ENCODE measurements around the gene EXT2.

The EXT2 gene

GRCh38 chr11:44285756-44286155 lies 190.3 kb downstream of the EXT2 start:
- H3K27me3 ChIP-seq (ENCODE audit: control insufficient read depth, insufficient read depth, low read length) = peaks cover 3% of the 10 kb centered on the region
- no peak overlapping the region for H3K9ac ChIP-seq (ENCODE audit: low read length)
- no peaks in the 10 kb centered on the region for H3K4me1 ChIP-seq (ENCODE audit: control insufficient read depth, insufficient read depth, low read length)
- H3K36me3 ChIP-seq (ENCODE audit: control insufficient read depth, insufficient read depth, low read length) = no peaks in the 10 kb centered on the region
- H3K9me3 ChIP-seq (ENCODE audit: control insufficient read depth, low read length) = no peaks in the 10 kb centered on the region
- no peak overlapping the region for H3K4me3 ChIP-seq (ENCODE audit: low read length)

DNA sequence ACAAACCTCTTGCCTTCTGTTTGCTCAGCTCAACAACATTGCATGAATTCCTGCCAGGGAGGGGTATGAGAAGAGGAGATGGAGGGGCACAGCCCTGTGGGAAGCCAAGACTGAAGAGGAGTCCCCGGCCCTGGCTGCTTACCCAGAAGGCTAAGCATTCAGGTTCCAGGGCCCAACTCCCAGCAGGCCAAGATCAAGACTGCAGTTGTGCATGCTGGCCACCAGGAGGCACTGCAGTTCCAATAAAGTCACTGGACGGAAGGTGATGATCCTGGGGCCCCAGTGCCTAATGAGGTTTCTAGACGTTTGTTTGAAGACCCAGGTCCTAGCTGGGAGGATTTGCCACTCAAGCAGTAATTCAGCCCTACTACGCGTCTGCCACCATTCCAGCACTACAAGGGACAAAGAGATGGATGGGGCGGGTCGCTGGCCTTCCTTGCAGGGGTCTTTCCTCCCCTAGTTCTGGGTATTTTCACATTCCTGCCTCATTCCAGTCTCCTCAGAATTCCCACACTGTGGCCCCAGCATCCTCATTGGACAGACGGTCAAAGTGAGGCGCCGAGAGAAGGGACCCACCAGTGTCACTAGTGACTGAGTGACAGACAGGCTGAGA lies 190.9 kb downstream of the EXT2 start:
- no peak overlapping the region for H3K4me3 ChIP-seq (ENCODE audit: low read length)
- H3K27me3 ChIP-seq (ENCODE audit: control insufficient read depth, insufficient read depth, low read length) = peaks cover 3% of the 10 kb centered on the region
- H3K9me3 ChIP-seq (ENCODE audit: control insufficient read depth, low read length) = no peaks in the 10 kb centered on the region
- H3K36me3 ChIP-seq (ENCODE audit: control insufficient read depth, insufficient read depth, low read length) = no peaks in the 10 kb centered on the region
- H3K4me1 ChIP-seq (ENCODE audit: control insufficient read depth, insufficient read depth, low read length) = no peaks in the 10 kb centered on the region
- H3K9ac ChIP-seq (ENCODE audit: low read length) = no peak overlapping the region

GRCh38 chr11:44286911-44287310 lies 191.4 kb downstream of the EXT2 start:
- Histone ChIP-seq H3K27me3 (ENCODE audit: control insufficient read depth, insufficient read depth, low read length) (peaks cover 3% of the 10 kb centered on the region), H3K4me3 (ENCODE audit: low read length) (no peak overlapping the region), H3K36me3 (ENCODE audit: control insufficient read depth, insufficient read depth, low read length) (no peaks in the 10 kb centered on the region), H3K9ac (ENCODE audit: low read length) (no peak overlapping the region), H3K4me1 (ENCODE audit: control insufficient read depth, insufficient read depth, low read length) (no peaks in the 10 kb centered on the region), H3K9me3 (ENCODE audit: control insufficient read depth, low read length) (no peaks in the 10 kb centered on the region)

GRCh38 chr11:44288133-44288526 lies 192.7 kb downstream of the EXT2 start:
- Histone ChIP-seq H3K9me3 (ENCODE audit: control insufficient read depth, low read length) (no peaks in the 10 kb centered on the region), H3K36me3 (ENCODE audit: control insufficient read depth, insufficient read depth, low read length) (no peaks in the 10 kb centered on the region), H3K9ac (ENCODE audit: low read length) (no peak overlapping the region), H3K4me1 (ENCODE audit: control insufficient read depth, insufficient read depth, low read length) (no peaks in the 10 kb centered on the region), H3K27me3 (ENCODE audit: control insufficient read depth, insufficient read depth, low read length) (peaks cover 3% of the 10 kb centered on the region), H3K4me3 (ENCODE audit: low read length) (no peak overlapping the region)

DNA sequence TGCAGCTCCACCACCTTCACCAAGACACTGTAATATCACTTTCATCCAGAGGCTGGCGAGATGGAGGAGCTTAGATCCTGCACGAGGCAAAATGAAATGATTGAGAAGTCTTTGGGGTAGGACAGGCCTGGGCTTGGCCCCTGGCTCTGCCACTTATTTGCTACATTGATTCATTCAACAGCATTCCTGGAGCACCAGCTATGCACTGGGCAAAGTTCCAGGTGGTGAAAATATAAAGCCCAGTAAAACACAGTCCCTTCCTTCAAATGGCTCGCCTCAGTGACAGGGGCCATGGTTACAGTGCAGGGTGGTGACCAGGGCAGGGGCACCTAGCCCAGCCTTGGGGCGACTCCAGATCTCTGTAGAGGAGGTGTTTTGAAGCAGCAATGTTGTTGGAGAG lies 194.7 kb downstream of the EXT2 start:
- Histone ChIP-seq H3K9me3 (ENCODE audit: control insufficient read depth, low read length) (no peaks in the 10 kb centered on the region), H3K36me3 (ENCODE audit: control insufficient read depth, insufficient read depth, low read length) (no peaks in the 10 kb centered on the region), H3K9ac (ENCODE audit: low read length) (no peak overlapping the region), H3K27me3 (ENCODE audit: control insufficient read depth, insufficient read depth, low read length) (peaks cover 8% of the 10 kb centered on the region), H3K4me3 (ENCODE audit: low read length) (no peak overlapping the region), H3K4me1 (ENCODE audit: control insufficient read depth, insufficient read depth, low read length) (no peaks in the 10 kb centered on the region)

Data from mucosa of stomach (tissue), 1 donor.